HG03139 (cell line): ENCODE results near the gene CEND1.

Experiments used
- ATAC-seq: cut with Tn5 transposase; IDR thresholded peaks from one replicate; pipeline ENCODE4 v1.9.1; 2021; ENCODE audit not compliant: unreplicated experiment

The CEND1 gene

DNA sequence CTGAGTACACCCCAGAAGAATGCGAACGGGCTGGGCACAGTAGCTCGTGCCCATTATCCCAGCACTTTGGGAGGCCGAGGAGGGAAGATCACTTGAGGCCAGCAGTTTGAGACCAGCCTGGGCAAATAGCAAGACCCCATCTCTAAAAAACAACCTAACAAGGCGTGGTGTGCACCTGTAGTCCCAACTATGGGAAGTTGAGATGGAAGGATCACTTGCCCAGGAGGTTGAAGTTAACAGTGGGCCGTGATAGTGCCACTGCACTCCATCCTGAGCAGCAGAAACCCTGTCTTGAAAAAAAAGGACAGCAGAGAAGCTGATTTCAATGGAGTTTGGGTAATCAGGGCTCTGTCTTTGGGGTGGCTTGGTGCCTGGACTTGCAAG lies 23.2 kb upstream of the CEND1 start:
- ATAC-seq, result no peak

- ATAC-seq, result no peak
These were observed 22.5 kb upstream of the CEND1 start for GRCh38 chr11:812390-812789.

DNA sequence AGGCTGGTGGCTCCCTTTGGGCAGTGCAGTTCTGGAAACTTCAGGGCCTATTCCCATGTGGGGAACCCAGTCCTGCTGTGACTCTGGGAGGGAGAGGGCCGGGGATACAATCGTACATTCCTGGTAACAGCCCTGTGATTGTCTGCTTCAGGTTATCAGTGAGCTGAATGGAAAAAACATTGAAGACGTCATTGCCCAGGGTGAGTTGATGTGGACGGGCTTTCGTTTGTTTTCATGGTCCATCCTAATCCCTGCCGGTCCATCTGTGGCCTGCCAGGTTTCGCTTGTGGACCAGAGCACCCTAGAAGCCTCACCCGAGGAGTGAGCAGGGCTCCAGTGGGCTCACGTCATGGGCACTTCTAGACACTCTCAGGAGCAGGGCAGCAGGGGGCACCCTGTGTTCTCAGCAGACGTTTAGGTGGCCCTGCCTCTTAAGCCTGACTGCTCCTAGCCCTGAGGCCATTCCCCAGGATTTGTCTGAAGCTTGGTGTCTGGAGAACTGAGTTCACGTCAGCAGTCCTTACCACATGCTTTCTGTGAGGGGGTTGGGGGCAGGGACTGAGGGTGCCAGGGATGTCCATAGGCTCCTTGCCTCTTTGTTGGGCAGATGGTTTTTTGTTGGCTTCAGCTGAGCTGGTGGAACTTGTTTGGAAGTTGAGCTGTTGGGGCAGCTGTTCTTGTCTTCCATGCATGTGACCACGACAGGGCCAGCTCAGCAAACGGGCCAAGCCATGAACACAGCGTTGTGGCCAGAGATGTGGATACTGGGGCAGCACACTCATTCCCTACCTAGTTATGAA lies 21.8 kb upstream of the CEND1 start:
- no peak for ATAC-seq

GRCh38 chr11:810040-810567 lies 20.2 kb upstream of the CEND1 start:
- ATAC-seq, result no peak

DNA sequence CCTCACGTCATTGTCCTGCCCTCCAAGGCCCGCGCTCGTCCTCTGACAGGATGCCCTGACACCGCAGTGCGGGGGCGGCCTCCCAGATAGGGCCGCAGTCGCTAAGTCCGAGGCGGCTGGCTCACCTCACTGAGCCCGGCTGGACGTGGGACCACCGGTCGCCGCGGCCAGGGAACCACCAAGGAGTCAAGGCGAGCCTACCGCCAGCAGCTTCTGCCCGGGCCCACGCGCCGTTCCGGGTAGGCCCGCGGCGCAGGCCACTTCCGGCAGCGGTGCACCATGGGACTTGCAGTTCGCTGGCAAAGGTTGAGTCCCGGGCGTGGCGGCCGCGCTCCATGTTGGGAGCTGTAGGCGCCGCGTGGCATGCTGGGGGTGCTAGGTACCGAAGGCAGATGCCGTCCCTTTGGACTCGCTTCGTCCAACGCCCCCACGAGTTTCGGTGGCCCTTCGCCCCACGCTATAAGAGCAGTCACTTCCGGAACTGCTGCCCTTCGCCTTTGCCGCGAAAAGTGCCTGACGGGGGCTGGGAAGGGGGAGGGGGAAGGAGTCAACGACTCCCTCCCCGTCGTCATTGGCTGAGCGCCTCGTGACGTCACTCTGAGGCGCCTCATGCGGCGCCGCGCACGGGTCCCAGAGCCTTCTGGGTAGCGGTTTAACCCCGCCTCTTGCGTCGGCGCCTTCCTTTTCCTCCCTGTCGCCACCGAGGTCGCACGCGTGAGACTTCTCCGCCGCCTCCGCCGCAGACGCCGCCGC lies 19.6 kb upstream of the CEND1 start, which contains the start of gene RPLP2:
Gene RPLP2, plus strand, starts transcription at position 681 of the 753 bp plus-strand sequence. CDS start 268 bp downstream, outside the sequence.
- peak; percentile 58 for ATAC-seq

DNA sequence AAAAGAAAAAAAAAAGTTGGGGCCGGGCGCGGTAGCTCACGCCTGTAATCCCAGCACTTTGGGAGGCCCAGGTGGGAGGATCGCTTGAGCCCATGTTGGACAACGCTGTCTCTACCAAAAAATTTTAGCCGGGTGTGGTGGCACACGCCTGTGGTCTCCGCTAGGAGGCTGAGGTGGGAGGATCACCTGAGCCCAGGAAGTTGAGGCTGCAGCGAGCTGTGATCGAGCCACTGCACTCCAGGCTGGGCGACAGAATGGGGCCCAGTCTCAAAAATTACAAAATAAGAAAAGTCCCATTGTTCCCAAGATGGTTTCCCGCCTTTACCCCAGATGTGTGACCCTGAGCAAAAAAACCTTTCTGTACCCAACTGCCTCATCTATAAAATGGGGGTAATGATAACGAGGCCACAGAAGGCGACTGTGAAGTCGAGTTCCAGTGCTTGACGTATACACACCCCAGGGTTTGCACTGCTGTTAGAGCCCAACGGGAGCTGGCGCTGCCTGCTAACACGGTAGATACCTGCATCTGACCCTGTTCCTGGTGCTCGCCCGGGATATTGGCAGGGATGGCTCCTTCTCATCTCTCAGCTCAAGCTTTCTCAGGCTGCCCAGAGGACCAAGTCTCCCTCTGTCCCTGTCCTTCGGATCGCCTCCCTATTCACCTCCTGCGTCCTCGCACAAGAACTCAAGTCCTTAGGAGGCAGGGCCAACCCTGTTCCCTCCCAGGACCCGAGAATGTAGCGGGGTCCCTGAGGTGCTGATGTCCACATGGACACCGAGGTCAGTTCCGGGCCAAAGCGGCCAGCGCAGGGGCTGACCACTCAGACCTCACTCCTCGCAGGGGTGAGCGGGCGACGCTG lies 18.8 kb upstream of the CEND1 start:
- no peak for ATAC-seq

DNA sequence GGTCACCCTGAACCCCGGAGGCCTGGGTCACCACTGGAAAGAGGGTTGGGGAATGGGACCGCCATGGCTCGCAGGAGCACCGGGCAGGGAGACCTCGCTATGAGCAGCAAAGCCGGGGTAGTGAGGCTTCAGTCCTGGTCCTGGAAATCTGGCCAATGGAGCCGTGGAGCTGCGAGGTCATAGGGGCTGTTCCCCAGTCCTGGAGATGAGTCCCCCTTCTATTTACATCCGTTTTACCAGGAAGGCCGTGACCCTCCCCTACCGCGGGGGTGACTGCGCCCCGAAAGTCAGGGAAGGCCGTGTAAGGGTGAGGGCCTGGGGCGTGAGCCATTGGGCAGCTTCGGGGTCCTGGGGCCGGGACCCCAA lies 14.7 kb upstream of the CEND1 start:
- ATAC-seq, result no peak

DNA sequence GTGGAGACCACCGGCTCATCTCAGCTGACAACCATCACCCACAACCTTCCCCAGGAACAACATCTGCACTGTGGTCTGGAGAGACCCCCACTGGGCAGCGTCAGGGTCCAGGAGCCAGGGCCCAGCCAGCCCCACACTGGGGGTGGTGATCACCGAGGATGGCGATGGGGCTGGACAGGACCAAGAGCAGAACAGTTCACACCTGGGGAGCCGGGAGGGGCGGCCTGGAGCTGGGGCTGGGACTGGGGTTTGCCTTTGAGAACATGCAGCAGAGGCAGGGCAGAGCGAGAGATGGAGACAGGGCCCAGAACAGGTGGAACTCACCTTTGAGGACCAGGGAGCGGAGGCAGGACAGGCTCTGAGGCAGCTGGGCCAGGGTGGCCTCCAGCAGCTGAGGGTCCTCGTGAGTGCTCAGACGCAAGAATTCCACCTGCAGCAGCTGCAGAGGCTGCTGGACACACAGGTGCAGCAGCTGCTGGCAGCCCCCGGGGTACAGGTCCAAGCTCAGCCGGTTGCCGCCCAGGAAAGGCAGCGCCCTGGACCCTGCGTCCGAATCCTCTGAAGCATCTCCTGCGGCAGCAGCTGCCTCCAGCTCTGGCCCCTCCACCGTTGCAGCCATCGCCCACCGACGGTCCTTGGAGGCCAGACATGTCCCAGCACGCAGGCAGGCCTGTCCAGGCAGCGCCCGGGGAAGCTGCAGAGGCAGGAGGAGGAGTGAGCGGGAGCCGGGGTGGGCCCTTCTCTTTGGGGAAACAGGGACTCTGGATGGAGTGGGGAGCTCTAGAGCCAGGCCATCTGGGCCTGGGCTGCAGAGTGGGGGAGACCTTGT lies 14.1 kb upstream of the CEND1 start:
- no peak for ATAC-seq

DNA sequence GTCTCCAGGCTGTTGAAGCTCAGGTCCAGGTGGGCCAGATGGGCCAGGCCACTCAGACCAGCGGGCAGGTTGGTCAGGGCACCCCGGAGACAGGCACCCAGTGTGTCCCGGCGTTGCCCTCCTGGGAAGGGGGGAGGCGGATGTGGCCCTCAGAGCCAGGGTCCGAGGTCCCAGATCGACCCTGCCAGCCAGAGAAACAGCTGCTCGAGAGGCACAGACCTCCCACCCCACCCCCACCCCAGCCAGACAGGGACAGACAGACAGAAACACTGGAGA lies 13.5 kb upstream of the CEND1 start:
- ATAC-seq, result no peak

GRCh38 chr11:802693-803466 lies 13.0 kb upstream of the CEND1 start:
- ATAC-seq, result no peak

DNA sequence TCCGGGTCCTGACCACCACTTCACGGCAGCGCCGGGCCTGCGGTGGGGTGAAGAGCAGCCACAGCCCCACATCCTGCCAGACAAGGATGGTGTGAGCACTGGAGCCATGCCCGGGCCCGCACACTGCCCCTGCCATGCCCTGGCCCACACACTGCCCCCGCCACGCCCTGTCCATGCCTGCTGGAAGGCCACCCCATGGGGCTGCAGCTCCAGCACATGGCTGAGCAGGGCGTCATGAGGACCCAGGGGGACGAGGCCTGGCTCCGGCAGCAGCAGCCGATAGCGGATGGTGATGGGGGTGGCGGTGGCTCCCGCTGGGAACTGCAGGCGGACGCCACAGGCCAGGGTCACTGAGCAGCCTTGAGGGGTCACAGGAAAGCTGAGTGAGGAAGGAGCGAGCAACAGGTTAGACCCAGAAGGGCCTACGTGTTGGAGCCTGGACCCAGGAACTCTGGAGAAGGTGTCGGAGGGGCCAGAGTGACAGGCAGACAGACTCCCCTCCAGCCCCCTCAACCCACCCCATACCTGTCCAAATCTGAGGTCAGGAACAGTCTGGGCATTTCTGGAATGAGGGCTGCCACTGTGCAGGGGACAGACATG lies 12.2 kb upstream of the CEND1 start:
- no peak for ATAC-seq

DNA sequence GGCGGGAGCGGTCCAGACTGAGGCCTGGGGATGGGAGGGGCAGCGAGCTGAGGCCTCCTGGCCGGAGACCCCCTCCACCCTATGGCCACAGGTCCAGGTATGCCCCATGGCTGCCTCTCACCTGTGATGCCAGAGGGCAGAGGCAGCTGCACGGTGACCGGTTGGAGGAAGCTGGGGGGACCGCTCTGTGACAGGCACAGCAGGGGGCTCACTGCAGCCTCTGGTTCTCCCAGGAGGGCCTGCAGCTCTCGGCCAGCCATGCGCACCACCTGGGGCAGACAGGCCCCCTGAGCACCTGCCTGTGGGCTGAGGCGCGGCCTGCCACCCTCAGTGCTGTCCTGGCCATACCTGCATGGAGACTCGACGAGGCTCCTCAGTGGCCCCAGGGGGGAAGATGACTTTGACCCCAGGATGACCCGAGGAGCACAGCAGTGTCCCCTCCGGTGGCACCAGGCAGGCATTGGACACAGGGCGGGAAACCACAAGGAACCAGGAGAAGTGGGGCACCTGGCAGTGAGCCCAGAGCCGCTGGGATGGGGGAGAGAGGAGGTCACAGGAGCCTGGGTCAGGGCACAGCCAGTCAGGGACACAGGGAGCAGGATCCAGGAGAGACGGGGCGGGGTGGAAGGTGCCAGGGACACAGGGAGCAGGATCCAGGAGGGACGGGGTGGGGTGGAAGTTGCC lies 11.3 kb upstream of the CEND1 start:
- ATAC-seq, result no peak

- ATAC-seq, result no peak
These were observed 10.6 kb upstream of the CEND1 start for GRCh38 chr11:800473-800872.

- no peak for ATAC-seq
These were observed 9.9 kb upstream of the CEND1 start for GRCh38 chr11:799641-800316.

- peak; percentile 45 for ATAC-seq
These were observed 8.3 kb upstream of the CEND1 start, which contains the start of gene SLC25A22 for GRCh38 chr11:798093-798713. SLC25A22 (minus strand) TSS chr11:798281; CDS start chr11:795006, 3,275 bp downstream.

DNA sequence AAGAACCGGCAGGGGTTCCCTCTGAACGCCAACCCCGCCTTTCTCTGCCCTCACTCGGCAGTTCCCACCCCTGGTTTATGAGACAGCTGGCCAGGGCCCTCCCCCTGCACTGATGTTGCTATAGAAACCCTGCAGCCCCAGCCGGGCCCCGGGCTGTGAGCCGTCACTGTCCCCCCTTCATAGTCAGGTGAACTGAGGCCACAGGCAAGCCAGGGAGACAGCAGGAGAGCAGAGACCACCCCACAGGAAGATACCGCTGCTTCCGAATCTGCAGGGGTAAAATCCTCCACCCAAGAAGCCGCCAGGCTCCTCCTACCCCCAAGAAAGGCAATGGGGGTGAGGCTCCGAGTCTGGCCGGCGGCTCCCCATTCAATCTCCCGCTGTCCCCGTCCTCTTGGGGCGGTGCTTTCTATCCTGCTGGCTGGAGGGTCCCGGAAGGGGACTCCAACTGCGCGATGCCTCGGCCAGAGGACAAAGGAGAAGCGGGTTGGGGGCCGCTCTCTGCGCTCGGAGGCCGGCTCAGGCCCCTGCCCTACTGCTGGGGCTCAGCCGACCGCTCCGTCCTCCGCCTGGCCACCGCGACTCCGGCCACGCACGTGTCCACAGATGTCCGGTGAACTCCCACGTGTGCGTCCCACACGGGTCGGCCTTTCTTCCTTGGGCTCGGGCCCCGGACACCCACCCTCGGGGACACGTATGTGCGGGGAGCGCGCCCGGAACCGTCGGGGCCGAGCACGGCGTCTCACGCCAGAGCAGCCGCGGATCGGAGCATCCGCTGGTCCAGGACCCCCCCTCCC lies 7.6 kb upstream of the CEND1 start:
- peak; percentile 24 for ATAC-seq
